A673 (cell line): ENCODE data around the gene MYO15B. TPM values are rescaled to one million over a fixed set of nuclear protein-coding genes. Genes with fewer than 3 reads are reported as not detected.

Experiments used
- BruUV-seq: library from RNA; stranded (reverse); fragments of 400-500 nt; replicated peaks from 2 replicates; lab custom pipeline; 2021; lab: Mats Ljungman, UMichigan
- CTCF ChIA-PET: fragments of 300-600 bp; sonication (Branson Sonifier 250); formaldehyde crosslinking; loops from one replicate; lab custom pipeline; 2022; ENCODE audit warnings: antibody characterized with exemption; lab: Charles Lee
- POLR2A ChIA-PET: fragments of 300-600 bp; sonication (Branson Sonifier 250); formaldehyde crosslinking; loops from one replicate; lab custom pipeline; 2022; ENCODE audit warnings: antibody characterized with exemption; ENCODE audit not compliant: low non-redundant PET; lab: Charles Lee
- DNase-seq: peaks from one replicate; pipeline ENCODE4 v3.0.0-alpha.2; 2015; ENCODE audit warnings: low spot score
- H3K27ac ChIP-seq: fragments of 200-600 bp; sonication (generic); 2 replicates; pipeline ENCODE4 v1.5.1; 2016; ENCODE audit warnings: mixed run types, low read depth, mild to moderate bottlenecking, mixed read lengths, antibody characterized with exemption, low read length; ENCODE audit not compliant: poor library complexity, severe bottlenecking
- H3K27me3 ChIP-seq: fragments of 200-600 bp; sonication (generic); replicated peaks from 2 replicates; pipeline ENCODE4 v1.6.1; 2017; ENCODE audit warnings: mixed run types, low read depth, mild to moderate bottlenecking, mixed read lengths, antibody characterized with exemption, low read length; ENCODE audit not compliant: insufficient read depth, poor library complexity
- H3K36me3 ChIP-seq: fragments of 200-600 bp; sonication (generic); 2 replicates; pipeline ENCODE4 v1.6.1; 2016; ENCODE audit warnings: mixed run types, mild to moderate bottlenecking, mixed read lengths, antibody characterized with exemption, low read length; ENCODE audit not compliant: insufficient read depth, poor library complexity, severe bottlenecking
- H3K4me1 ChIP-seq: fragments of 200-600 bp; sonication (generic); 2 replicates; pipeline ENCODE4 v1.6.1; 2017; ENCODE audit warnings: mixed run types, mild to moderate bottlenecking, mixed read lengths, antibody characterized with exemption, low read length; ENCODE audit not compliant: insufficient read depth, poor library complexity, severe bottlenecking
- H3K4me3 ChIP-seq: fragments of 200-600 bp; sonication (generic); 2 replicates; pipeline ENCODE4 v1.5.1; 2016; ENCODE audit warnings: low read depth, mixed run types, mild to moderate bottlenecking, mixed read lengths, low read length; ENCODE audit not compliant: poor library complexity, severe bottlenecking
- H3K9me3 ChIP-seq: fragments of 200-600 bp; sonication (generic); 2 replicates; pipeline ENCODE4 v1.6.1; 2016; ENCODE audit warnings: mixed run types, low read depth, mild to moderate bottlenecking, mixed read lengths, antibody characterized with exemption, low read length; ENCODE audit not compliant: poor library complexity, severe bottlenecking
- EZH2 ChIP-seq: fragments of 200-600 bp; sonication (generic); IDR thresholded peaks from 2 replicates; pipeline ENCODE4 v1.6.1; 2017; ENCODE audit warnings: borderline replicate concordance, low read depth, mild to moderate bottlenecking, mixed read lengths, antibody characterized with exemption, low read length; ENCODE audit not compliant: poor library complexity, severe bottlenecking
- intact Hi-C: fragments of 100-400 bp; cut with micrococcal nuclease; formaldehyde crosslinking; loops from one replicate; pipeline ENCODE4 v1.10.0; 2022; ENCODE audit not compliant: unreplicated experiment
- total RNA-seq: library from RNA; stranded (reverse); gene quantifications from 2 replicates; pipeline ENCODE4 v1.2.3, GENCODE V29; 2021
- TF ChIP-seq, protein P1 (sequence below): fragments of 300-800, 200-600 bp; sonication (generic); conservative IDR thresholded peaks from 2 replicates; pipeline ENCODE4 v1.5.1; 2017; ENCODE audit warnings: low read depth, mild to moderate bottlenecking, antibody characterized with exemption, low read length, moderate library complexity, mixed read lengths

The MYO15B gene
- total RNA-seq, 1 experiment from 2014 or later, result 9.3 TPM

DNA sequence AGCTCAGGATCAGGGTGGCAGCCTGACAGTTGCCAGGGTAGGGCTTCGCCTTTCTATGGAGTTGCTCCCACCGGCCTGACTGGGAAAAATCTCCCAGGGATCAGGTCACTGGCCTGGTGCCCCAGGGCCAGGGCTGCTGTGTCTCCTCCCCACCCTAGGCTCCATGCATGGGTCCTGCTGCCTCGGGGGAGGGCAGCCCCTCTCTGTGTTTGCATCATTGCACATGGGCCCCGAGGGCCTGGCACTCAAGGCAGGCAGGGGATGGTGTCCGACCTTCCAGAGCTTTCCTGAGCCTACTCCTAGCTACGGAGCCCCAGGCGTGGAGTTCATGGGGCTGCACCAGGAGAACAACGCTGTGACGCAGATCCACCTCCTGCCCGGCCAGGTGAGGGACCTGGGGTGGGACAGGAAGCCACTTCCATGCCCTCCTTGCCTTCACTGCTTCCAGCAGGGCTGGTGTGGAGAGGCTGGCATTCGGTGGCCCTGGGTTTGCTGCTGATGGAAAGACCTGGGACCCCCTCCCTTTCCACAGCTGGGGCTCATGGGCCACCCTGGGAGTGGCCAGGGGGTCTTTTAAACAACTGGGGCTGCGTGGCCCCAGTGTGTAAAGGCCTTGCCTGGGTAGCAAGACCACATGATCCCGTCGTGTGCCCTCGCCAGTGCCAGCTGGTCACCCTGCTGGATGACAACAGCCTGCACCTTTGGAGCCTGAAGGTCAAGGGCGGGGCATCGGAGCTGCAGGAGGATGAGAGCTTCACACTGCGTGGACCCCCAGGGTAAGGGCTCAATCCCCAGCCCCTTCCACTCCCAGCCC is 29.5 kb upstream of the MYO15B start:
- no TSS peak for BruUV-seq
- Histone ChIP-seq H3K27me3 (no peaks in the 10 kb centered on the region), H3K9me3 (no peaks in the 10 kb centered on the region), H3K27ac (no peak overlapping the region), H3K36me3 (no peaks in the 10 kb centered on the region), H3K4me3 (no peak overlapping the region), H3K4me1 (no peaks in the 10 kb centered on the region)
- no peak for DNase-seq
- intact Hi-C loops, result no loop called here
- CTCF ChIA-PET, result no interaction called here
- TF ChIP-seq, protein P1, sequence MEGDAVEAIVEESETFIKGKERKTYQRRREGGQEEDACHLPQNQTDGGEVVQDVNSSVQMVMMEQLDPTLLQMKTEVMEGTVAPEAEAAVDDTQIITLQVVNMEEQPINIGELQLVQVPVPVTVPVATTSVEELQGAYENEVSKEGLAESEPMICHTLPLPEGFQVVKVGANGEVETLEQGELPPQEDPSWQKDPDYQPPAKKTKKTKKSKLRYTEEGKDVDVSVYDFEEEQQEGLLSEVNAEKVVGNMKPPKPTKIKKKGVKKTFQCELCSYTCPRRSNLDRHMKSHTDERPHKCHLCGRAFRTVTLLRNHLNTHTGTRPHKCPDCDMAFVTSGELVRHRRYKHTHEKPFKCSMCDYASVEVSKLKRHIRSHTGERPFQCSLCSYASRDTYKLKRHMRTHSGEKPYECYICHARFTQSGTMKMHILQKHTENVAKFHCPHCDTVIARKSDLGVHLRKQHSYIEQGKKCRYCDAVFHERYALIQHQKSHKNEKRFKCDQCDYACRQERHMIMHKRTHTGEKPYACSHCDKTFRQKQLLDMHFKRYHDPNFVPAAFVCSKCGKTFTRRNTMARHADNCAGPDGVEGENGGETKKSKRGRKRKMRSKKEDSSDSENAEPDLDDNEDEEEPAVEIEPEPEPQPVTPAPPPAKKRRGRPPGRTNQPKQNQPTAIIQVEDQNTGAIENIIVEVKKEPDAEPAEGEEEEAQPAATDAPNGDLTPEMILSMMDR, result no peak
- TF ChIP-seq EZH2, result no peak
- POLR2A ChIA-PET, result no interaction called here

DNA sequence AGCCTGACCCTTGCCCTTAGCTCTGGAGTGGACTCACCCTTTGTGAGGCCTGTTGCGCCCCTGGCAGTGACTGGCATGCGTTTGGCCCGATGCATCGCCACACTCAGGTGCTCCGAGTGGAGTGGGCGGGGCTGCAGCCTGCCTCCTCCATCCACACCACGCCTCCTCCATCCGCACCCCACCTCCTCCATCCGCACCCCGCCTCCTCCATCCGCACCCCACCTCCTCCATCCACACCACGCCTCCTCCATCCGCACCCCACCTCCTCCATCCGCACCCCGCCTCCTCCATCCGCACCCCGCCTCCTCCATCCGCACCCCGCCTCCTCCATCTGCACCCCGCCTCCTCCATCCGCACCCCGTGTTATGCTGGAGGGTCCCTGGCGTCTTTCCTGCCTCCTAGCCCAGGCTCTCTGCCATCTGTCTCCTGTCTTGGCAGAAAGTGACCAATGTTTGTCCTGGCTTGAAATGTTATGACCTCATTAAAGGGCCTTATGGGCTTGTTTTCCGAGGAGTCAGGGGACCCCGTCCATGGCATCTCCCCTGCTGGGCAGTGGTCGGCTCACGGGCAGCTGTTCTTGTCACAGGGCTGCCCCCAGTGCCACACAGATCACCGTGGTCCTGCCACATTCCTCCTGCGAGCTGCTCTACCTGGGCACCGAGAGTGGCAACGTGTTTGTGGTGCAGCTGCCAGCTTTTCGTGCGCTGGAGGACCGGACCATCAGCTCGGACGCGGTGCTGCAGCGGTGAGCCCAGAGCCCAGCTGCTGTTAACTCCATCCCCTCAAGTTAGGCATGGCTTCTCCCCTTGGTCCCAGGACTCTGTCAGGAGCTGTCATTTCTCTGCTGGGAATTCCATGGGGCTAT is 28.7 kb upstream of the MYO15B start:
- no peak overlapping the region for H3K27ac ChIP-seq
- TF ChIP-seq, protein P1, result no peak
- no peak for TF ChIP-seq EZH2
- no peaks in the 10 kb centered on the region for H3K27me3 ChIP-seq
- no peaks in the 10 kb centered on the region for H3K9me3 ChIP-seq
- intact Hi-C loops, result no loop called here
- no TSS peak for BruUV-seq
- DNase-seq, result no peak
- H3K36me3 ChIP-seq, result no peaks in the 10 kb centered on the region
- no peaks in the 10 kb centered on the region for H3K4me1 ChIP-seq
- no peak overlapping the region for H3K4me3 ChIP-seq
- ChIA-PET POLR2A (no interaction called here), CTCF (no interaction called here)

DNA sequence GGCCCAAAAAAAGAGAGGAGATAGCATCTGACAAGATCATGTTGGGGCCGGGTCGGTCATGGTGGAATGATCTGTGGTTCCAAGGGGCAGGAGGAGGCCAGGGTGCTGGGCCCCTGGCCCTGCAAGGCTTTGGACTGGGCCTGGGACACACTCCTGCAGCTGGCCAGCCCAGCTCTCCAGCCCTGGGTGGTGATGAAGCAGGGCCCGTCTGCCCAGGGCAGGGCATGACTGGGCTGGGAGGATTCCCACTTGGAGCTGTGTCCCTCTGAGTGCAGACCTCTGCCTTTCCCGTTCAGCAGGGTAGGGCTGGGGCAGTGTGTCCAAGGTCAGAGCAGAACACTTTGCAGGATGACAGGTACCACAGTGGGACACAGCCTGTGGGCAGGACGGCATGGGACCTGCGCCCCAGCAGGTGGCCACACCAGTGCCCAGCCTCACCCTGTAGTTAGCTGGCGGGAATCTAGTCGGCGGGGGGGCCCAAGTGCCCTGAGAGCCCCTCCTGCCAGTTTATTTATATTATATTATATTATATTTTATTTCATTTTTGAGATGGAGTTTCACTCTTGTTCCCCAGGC is 27.6 kb upstream of the MYO15B start:
- Histone ChIP-seq H3K36me3 (no peaks in the 10 kb centered on the region), H3K27ac (no peak overlapping the region), H3K9me3 (no peaks in the 10 kb centered on the region), H3K27me3 (no peaks in the 10 kb centered on the region), H3K4me3 (no peak overlapping the region), H3K4me1 (no peaks in the 10 kb centered on the region)
- no peak for TF ChIP-seq EZH2
- TF ChIP-seq, protein P1, result no peak
- BruUV-seq, result no TSS peak
- ChIA-PET CTCF (interaction anchor here (0.6 kb wide), 2 partner anchors 166 to 237 kb away, joined by 4 to 6 read pairs; no protein-coding TSS in a partner anchor), POLR2A (no interaction called here)
- no peak for DNase-seq
- intact Hi-C loops, result no loop called here
